ENCODE results near the gene TMEM182. TPM values are rescaled to one million over a fixed set of nuclear protein-coding genes. Genes with fewer than 3 reads are reported as not detected.
A peak's percentile ranks its signal among the peaks of the same experiment; 100 is the strongest.

The TMEM182 gene
- total RNA-seq, 5 donors from 2014 or later (not counting 1 experiment from before 2014, with no cell fraction given): 3.3 to 6.9 (median 5.7) TPM

- no peaks in the 10 kb centered on the region for H3K36me3 ChIP-seq (ENCODE audit: control insufficient read depth in 2 of 2, extremely low read depth in 1 of 2, insufficient read depth in 1 of 2, low read length in 1 of 2)
- POLR2A ChIA-PET: no interaction called here
These were observed 53.5 kb downstream of the TMEM182 start for GRCh38 chr2:102815285-102815684.

GRCh38 chr2:102826904-102827303, 65.1 kb downstream of the TMEM182 start:
- no peak for ATAC-seq (replicated peaks in 1 of 4)
- Histone ChIP-seq H3K36me3 (ENCODE audit: control insufficient read depth in 2 of 2, extremely low read depth in 1 of 2, insufficient read depth in 1 of 2, low read length in 1 of 2) (no peaks in the 10 kb centered on the region), H3K4me1 (ENCODE audit: control insufficient read depth in 1 of 2, extremely low read depth in 1 of 2, insufficient read depth in 2 of 2, low read length in 2 of 2) (no peaks in the 10 kb centered on the region), H3K9me3 (no peaks in the 10 kb centered on the region), H3K4me3 (ENCODE audit: control insufficient read depth in 1 of 2, extremely low read depth in 1 of 2, low read length in 1 of 2) (no peak overlapping the region), H3K27me3 (replicated peaks in 1 of 2; ENCODE audit: control insufficient read depth in 2 of 2, extremely low read depth in 1 of 2, insufficient read depth in 2 of 2, low read length in 1 of 2) (no peaks in the 10 kb centered on the region), H3K27ac (ENCODE audit: low read length) (no peak overlapping the region)
- no peak for DNase-seq
- H3K36me3 Mint-ChIP-seq: no peaks in the 10 kb centered on the region
- no peaks in the 10 kb centered on the region for H3K4me1 Mint-ChIP-seq
- 26% methylated on average over 5 of the region's 5 CpGs for WGBS (ENCODE audit: insufficient coverage)
- ChIA-PET POLR2A (no interaction called here), CTCF (no interaction called here)
- H3K27me3 Mint-ChIP-seq: no peaks in the 10 kb centered on the region
- no peak overlapping the region for H3K27ac Mint-ChIP-seq
- no peak overlapping the region for H3K4me3 Mint-ChIP-seq
- H3K9me3 Mint-ChIP-seq: no peaks in the 10 kb centered on the region

More at GRCh38 chr2:102815285-102815684, 53.5 kb downstream of the TMEM182 start:
- no peak overlapping the region for H3K27ac ChIP-seq (ENCODE audit: low read length)
- Mint-ChIP-seq H3K4me3 (no peak overlapping the region), H3K27me3 (no peaks in the 10 kb centered on the region), H3K9me3 (no peaks in the 10 kb centered on the region), H3K36me3 (peaks cover 31% of the 10 kb centered on the region), H3K27ac (no peak overlapping the region), H3K4me1 (no peaks in the 10 kb centered on the region)
- H3K27me3 ChIP-seq (replicated peaks in 1 of 2; ENCODE audit: control insufficient read depth in 2 of 2, extremely low read depth in 1 of 2, insufficient read depth in 2 of 2, low read length in 1 of 2): no peaks in the 10 kb centered on the region
- H3K9me3 ChIP-seq: no peaks in the 10 kb centered on the region
- DNase-seq (no peak), ATAC-seq (replicated peaks in 1 of 4) (no peak)
- H3K4me1 ChIP-seq (ENCODE audit: control insufficient read depth in 1 of 2, extremely low read depth in 1 of 2, insufficient read depth in 2 of 2, low read length in 2 of 2): no peaks in the 10 kb centered on the region
- CTCF ChIA-PET: no interaction called here
- no peak overlapping the region for H3K4me3 ChIP-seq (ENCODE audit: control insufficient read depth in 1 of 2, extremely low read depth in 1 of 2, low read length in 1 of 2)
- WGBS (ENCODE audit: insufficient coverage): no CpG with 5 or more reads among the region's 2 CpGs

GRCh38 chr2:102832789-102833188, 71.0 kb downstream of the TMEM182 start:
- Histone ChIP-seq H3K4me1 (ENCODE audit: control insufficient read depth in 1 of 2, extremely low read depth in 1 of 2, insufficient read depth in 2 of 2, low read length in 2 of 2) (no peaks in the 10 kb centered on the region), H3K9me3 (no peaks in the 10 kb centered on the region), H3K27me3 (replicated peaks in 1 of 2; ENCODE audit: control insufficient read depth in 2 of 2, extremely low read depth in 1 of 2, insufficient read depth in 2 of 2, low read length in 1 of 2) (no peaks in the 10 kb centered on the region), H3K36me3 (ENCODE audit: control insufficient read depth in 2 of 2, extremely low read depth in 1 of 2, insufficient read depth in 1 of 2, low read length in 1 of 2) (no peaks in the 10 kb centered on the region), H3K4me3 (ENCODE audit: control insufficient read depth in 1 of 2, extremely low read depth in 1 of 2, low read length in 1 of 2) (no peak overlapping the region), H3K27ac (ENCODE audit: low read length) (no peak overlapping the region)
- Mint-ChIP-seq H3K27ac (no peak overlapping the region), H3K36me3 (no peaks in the 10 kb centered on the region), H3K27me3 (no peaks in the 10 kb centered on the region), H3K4me3 (no peak overlapping the region), H3K9me3 (no peaks in the 10 kb centered on the region), H3K4me1 (no peaks in the 10 kb centered on the region)
- ChIA-PET CTCF (no interaction called here), POLR2A (no interaction called here)
- WGBS (ENCODE audit: insufficient coverage): 88% methylated on average over 2 of the region's 2 CpGs
- DNase-seq (no peak), ATAC-seq (replicated peaks in 1 of 4) (no peak)

- Mint-ChIP-seq H3K9me3 (no peaks in the 10 kb centered on the region), H3K27me3 (no peaks in the 10 kb centered on the region), H3K36me3 (no peaks in the 10 kb centered on the region), H3K27ac (no peak overlapping the region), H3K4me3 (no peak overlapping the region), H3K4me1 (peaks cover 0 to under 1% (median under 1%) of the 10 kb centered on the region in 3 donors)
- H3K27me3 ChIP-seq (replicated peaks in 1 of 2; ENCODE audit: control insufficient read depth in 2 of 2, extremely low read depth in 1 of 2, insufficient read depth in 2 of 2, low read length in 1 of 2): no peaks in the 10 kb centered on the region
- no peak for DNase-seq
- H3K4me3 ChIP-seq (ENCODE audit: control insufficient read depth in 1 of 2, extremely low read depth in 1 of 2, low read length in 1 of 2): no peak overlapping the region
- WGBS (ENCODE audit: insufficient coverage): 90% methylated on average over 4 of the region's 6 CpGs
- H3K9me3 ChIP-seq: no peaks in the 10 kb centered on the region
- ATAC-seq (replicated peaks in 1 of 4): no peak
- ChIA-PET POLR2A (no interaction called here), CTCF (no interaction called here)
- H3K36me3 ChIP-seq (ENCODE audit: control insufficient read depth in 2 of 2, extremely low read depth in 1 of 2, insufficient read depth in 1 of 2, low read length in 1 of 2): no peaks in the 10 kb centered on the region
- H3K4me1 ChIP-seq (ENCODE audit: control insufficient read depth in 1 of 2, extremely low read depth in 1 of 2, insufficient read depth in 2 of 2, low read length in 2 of 2): no peaks in the 10 kb centered on the region
- H3K27ac ChIP-seq (ENCODE audit: low read length): no peak overlapping the region
These were observed 72.9 kb downstream of the TMEM182 start for GRCh38 chr2:102834523-102835273.

- 88% methylated on average over 5 of the region's 8 CpGs for WGBS (ENCODE audit: insufficient coverage)
- Mint-ChIP-seq H3K36me3 (no peaks in the 10 kb centered on the region), H3K9me3 (no peaks in the 10 kb centered on the region), H3K27me3 (no peaks in the 10 kb centered on the region), H3K27ac (no peak overlapping the region), H3K4me1 (peaks cover 0 to 2% (median 2%) of the 10 kb centered on the region in 3 donors), H3K4me3 (no peak overlapping the region)
- ATAC-seq (replicated peaks in 1 of 4) (no peak), DNase-seq (no peak)
- CTCF ChIA-PET: no interaction called here
- Histone ChIP-seq H3K4me1 (ENCODE audit: control insufficient read depth in 1 of 2, extremely low read depth in 1 of 2, insufficient read depth in 2 of 2, low read length in 2 of 2) (no peaks in the 10 kb centered on the region), H3K9me3 (no peaks in the 10 kb centered on the region), H3K27ac (ENCODE audit: low read length) (no peak overlapping the region), H3K36me3 (ENCODE audit: control insufficient read depth in 2 of 2, extremely low read depth in 1 of 2, insufficient read depth in 1 of 2, low read length in 1 of 2) (no peaks in the 10 kb centered on the region), H3K4me3 (ENCODE audit: control insufficient read depth in 1 of 2, extremely low read depth in 1 of 2, low read length in 1 of 2) (no peak overlapping the region), H3K27me3 (replicated peaks in 1 of 2; ENCODE audit: control insufficient read depth in 2 of 2, extremely low read depth in 1 of 2, insufficient read depth in 2 of 2, low read length in 1 of 2) (peaks cover 0 to 5% of the 10 kb centered on the region in 2 experiments)
- POLR2A ChIA-PET: no interaction called here
These were observed 75.9 kb downstream of the TMEM182 start for GRCh38 chr2:102837626-102838198.

GRCh38 chr2:102839668-102840388, 78.0 kb downstream of the TMEM182 start:
- Histone ChIP-seq H3K4me3 (ENCODE audit: control insufficient read depth in 1 of 2, extremely low read depth in 1 of 2, low read length in 1 of 2) (no peak overlapping the region), H3K27ac (ENCODE audit: low read length) (no peak overlapping the region), H3K36me3 (ENCODE audit: control insufficient read depth in 2 of 2, extremely low read depth in 1 of 2, insufficient read depth in 1 of 2, low read length in 1 of 2) (no peaks in the 10 kb centered on the region), H3K27me3 (replicated peaks in 1 of 2; ENCODE audit: control insufficient read depth in 2 of 2, extremely low read depth in 1 of 2, insufficient read depth in 2 of 2, low read length in 1 of 2) (peaks cover 0 to 5% of the 10 kb centered on the region in 2 experiments), H3K4me1 (ENCODE audit: control insufficient read depth in 1 of 2, extremely low read depth in 1 of 2, insufficient read depth in 2 of 2, low read length in 2 of 2) (no peaks in the 10 kb centered on the region), H3K9me3 (no peaks in the 10 kb centered on the region)
- ATAC-seq (replicated peaks in 1 of 4) (no peak), DNase-seq (peak in 5 of 35 experiments; percentile 6 to 49 (median 10))
- no peaks in the 10 kb centered on the region for H3K36me3 Mint-ChIP-seq
- no peak overlapping the region for H3K27ac Mint-ChIP-seq
- H3K9me3 Mint-ChIP-seq: no peaks in the 10 kb centered on the region
- ChIA-PET POLR2A (no interaction called here), CTCF (interaction anchor here in 1 of 2 donors (0.6 to 0.7 kb wide), 2 partner anchors 11 to 539 kb away, joined by 3 read pairs; no protein-coding TSS in a partner anchor)
- H3K27me3 Mint-ChIP-seq: no peaks in the 10 kb centered on the region
- H3K4me3 Mint-ChIP-seq: no peak overlapping the region
- H3K4me1 Mint-ChIP-seq: peaks cover 0 to 2% (median 2%) of the 10 kb centered on the region in 3 donors
- WGBS (ENCODE audit: insufficient coverage): 57% methylated on average over 3 of the region's 8 CpGs
